22Rv1 (cell line): ENCODE results near the gene STKLD1.

Experiments used
- H3K27ac ChIP-seq: fragments of 450-650 bp; 2 replicates; pipeline ENCODE4 v1.5.1; 2017
- CTCF ChIP-seq: fragments of 450-650 bp; IDR thresholded peaks from 2 replicates; pipeline ENCODE4 v1.5.1; 2017; ENCODE audit warnings: mild to moderate bottlenecking
- ZFX ChIP-seq: fragments of 450-650 bp; IDR thresholded peaks from 2 replicates; pipeline ENCODE4 v1.6.1; 2017; ENCODE audit warnings: antibody characterized with exemption, borderline replicate concordance

The STKLD1 gene

GRCh38 chr9:133367221-133367620 lies 8.9 kb upstream of the STKLD1 start:
- H3K27ac ChIP-seq = no peak overlapping the region
- no peak for TF ChIP-seq ZFX
- TF ChIP-seq CTCF = no peak

DNA sequence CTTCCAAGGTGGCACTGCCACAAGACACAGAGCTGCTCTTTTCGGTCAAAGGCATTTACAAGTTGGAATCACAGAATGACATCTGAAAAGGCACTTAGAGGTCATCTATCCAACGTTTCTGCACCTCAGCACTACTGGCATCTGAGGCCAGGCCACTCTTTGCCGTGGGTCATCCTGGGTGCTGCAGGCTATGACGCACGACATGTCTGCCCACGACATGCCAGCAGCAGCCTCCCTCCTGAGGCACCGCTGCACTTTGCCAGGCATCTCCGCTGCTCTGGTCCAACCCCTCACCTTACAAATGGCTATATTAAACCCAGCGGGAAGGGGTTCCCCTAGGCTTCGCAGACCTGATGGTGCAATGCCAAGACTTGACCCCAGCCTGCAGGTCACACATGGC lies 8.4 kb upstream of the STKLD1 start:
- no peak for TF ChIP-seq ZFX
- TF ChIP-seq CTCF = no peak
- no peak overlapping the region for H3K27ac ChIP-seq

DNA sequence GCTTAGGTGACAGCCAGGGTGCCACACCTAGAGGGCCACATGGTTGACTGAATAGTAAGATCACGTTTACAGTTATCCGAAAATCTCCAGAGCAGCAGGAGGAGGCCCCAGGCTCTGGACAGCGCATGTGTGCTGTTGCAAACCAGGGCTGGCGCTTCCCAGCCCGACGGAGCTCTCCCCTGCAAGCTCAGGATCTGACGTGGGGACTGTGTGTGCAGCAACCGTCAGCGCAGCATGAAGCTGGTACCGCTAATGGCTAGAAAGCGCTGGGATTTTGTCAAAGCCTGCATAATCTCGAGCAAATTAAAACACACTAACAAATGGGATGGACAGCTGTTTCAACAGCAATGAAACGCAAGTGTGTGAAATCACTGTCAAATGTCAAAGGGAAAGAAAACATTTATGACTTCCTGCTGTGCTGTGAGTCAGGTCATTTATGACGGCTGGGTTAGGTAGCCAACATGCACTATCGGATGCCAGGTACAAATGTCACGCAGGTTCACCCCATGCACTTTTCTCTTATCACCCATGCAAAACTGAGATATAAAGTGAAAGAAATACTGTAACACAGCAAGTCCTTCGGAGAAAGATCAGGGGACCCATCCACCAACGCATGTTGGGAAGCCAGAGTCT lies 7.8 kb upstream of the STKLD1 start:
- no peak overlapping the region for H3K27ac ChIP-seq
- TF ChIP-seq ZFX (no peak), CTCF (no peak)

DNA sequence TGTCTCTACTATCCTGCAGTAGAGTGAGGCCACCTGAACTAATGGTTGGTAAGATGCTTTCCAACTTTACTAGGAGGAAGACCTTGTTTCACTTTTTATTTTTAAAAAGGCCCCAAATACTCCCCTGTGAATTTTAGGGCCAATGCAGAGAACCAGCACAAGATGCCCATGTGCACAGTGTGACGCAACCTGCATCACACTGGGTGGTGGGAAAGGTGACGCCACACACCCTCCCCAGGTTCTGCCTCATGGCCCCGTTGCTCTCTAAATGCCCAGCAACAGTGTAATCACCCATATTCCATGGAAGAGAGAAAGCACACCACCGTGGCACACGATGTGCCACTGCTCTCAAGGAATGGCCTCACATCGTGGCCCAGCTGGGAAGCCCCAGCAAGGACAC lies 6.7 kb upstream of the STKLD1 start:
- no peak overlapping the region for H3K27ac ChIP-seq
- TF ChIP-seq ZFX (no peak), CTCF (no peak)

DNA sequence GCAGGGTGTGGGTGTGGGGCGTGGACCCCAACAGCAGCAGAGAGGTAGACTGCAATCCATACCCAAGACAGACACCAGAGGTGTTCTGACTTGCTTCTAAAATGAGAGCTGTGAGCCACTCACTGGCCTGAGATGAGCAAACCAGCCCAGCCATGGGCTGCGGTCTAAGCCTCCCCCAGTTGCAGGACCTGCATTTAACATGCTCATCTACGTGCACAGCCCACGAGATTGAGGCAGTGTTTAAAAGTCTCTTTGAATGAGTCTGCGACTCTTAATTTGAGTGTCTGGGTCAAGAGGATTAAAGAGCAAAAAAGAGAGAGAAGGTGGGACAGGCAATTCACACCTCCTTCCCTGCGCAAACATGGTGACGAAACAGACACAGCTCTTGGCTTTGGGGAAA lies 6.2 kb upstream of the STKLD1 start:
- H3K27ac ChIP-seq = no peak overlapping the region
- TF ChIP-seq CTCF (no peak), ZFX (no peak)

- TF ChIP-seq ZFX = no peak
- no peak for TF ChIP-seq CTCF
- no peak overlapping the region for H3K27ac ChIP-seq
Observed at GRCh38 chr9:133370685-133371084, 5.5 kb upstream of the STKLD1 start.

DNA sequence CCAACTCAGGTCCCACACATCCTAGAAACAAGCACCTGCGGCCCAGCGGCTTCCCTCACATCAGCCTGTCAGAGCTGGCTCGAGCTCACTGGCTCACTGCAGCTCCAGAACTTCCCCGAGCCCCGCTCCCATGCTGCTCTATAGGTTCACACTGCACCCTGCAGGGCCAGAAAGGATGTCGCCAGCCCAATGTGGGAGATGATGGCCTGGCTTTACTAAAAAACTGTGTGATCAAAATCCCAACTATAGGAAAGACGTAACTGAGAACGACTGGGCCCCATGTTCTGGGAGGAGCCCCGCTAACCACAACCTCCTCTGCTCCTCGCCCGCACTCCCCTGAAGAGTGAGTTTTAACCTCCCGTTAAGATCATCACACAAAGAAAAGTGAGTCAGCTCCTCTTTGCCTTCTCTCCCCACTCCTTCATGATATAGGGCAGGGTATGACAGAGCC lies 4.9 kb upstream of the STKLD1 start:
- H3K27ac ChIP-seq = no peak overlapping the region
- no peak for TF ChIP-seq CTCF
- TF ChIP-seq ZFX = no peak
